Left cardiac atrium (tissue), 2 donors: ENCODE data around the gene MOB2. TPM values are rescaled to one million over a fixed set of nuclear protein-coding genes. Genes with fewer than 3 reads are reported as not detected.

Source experiments
- total RNA-seq, 2 donors: library from RNA; stranded (reverse); fragmentation: NEBNext Ultra II Directional; extraction: Animal tissue kit (Norgen Biotek cat#: 25700); gene quantifications; one replicate each; pipeline ENCODE4 v1.2.1, GENCODE V29; 2021
- donor health status: DM: no; HTN: yes; CAD: no; lungs with severe emphysema.
- donor health status: DM: yes; HTN: yes; CAD: no.

MOB2 gene
- total RNA-seq, 2 donors from 2014 or later: 36.6 to 44.0 TPM

Other genes with a start within 250 kb of the MOB2 start
- 10 to 100 TPM; 43.4 to 50.8 TPM for gene TOLLIP, start 177.1 kb downstream of the MOB2 start, total RNA-seq
- 1 to 10 TPM; 1.3 to 1.6 TPM for gene BRSK2, start 96.8 kb downstream of the MOB2 start, total RNA-seq
- 10 to 100 TPM in 1 of 2 donors, 1 to 10 TPM in 1; 9.0 to 21.7 TPM for gene DUSP8, start 85.5 kb upstream of the MOB2 start, total RNA-seq
- not detected for gene KRTAP5-1, start 98.5 kb upstream of the MOB2 start, total RNA-seq
- gene KRTAP5-2, start 111.5 kb upstream of the MOB2 start, total RNA-seq: not detected
- not detected for gene KRTAP5-3, start 121.7 kb upstream of the MOB2 start, total RNA-seq
- not detected for gene KRTAP5-4, start 135.4 kb upstream of the MOB2 start, total RNA-seq
- not detected for gene KRTAP5-5, start 143.0 kb upstream of the MOB2 start, total RNA-seq
- not detected for gene KRTAP5-6, start 210.4 kb upstream of the MOB2 start, total RNA-seq